ENCODE results near the gene WDR5.

WDR5 gene

GRCh38 chr9:134174526-134175290, 38.8 kb downstream of the WDR5 start:
- no peak for DNase-seq

DNA sequence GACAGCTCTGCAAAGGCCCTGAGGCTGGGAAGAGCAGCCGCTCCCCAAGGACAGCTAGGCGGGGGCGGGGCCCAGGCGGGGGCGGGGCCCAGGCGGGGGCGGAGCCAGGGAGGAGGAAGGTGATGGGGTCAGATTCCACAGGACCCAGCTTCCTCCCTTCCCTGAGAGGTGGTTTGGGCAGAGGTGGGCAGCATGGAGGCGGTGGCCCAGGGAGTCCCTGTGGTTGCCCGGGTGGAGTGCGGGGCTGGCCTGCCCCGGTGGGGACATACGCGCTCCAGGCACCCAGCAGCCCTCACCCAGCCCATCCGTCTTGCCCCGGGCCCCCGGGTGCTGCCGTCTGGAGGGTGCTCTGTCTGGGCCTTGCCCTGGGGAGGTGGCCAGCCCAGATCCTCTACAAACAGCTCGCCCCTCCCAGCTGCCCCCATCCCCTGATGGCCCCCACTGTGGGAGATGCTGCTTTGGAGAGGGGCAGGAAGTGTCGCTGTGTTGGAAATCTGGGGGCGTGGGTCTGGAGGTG, 39.5 kb downstream of the WDR5 start:
- no peak for DNase-seq

- DNase-seq: no peak
These were observed 40.1 kb downstream of the WDR5 start for GRCh38 chr9:134175808-134176598.

- DNase-seq: no peak
These were observed 40.7 kb downstream of the WDR5 start for GRCh38 chr9:134176599-134176968.

DNA sequence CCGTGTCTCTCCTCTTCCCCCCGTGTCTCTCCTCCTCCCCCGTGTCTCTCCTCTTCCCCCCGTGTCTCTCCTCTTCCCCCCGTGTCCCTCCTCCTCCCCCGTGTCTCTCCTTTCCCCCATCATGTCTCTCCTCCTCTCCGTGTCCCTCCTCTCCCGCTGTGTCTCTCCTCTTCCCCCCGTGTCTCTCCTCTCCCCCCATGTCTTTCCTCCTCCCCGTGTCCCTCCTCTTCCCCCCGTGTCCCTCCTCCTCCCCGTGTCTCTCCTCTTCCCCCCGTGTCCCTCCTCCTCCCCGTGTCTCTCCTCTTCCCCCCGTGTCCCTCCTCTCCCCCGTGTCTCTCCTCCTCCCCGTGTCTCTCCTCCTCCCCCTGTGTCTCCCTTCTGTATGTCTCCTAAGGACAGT, 41.3 kb downstream of the WDR5 start:
- no peak for DNase-seq

DNA sequence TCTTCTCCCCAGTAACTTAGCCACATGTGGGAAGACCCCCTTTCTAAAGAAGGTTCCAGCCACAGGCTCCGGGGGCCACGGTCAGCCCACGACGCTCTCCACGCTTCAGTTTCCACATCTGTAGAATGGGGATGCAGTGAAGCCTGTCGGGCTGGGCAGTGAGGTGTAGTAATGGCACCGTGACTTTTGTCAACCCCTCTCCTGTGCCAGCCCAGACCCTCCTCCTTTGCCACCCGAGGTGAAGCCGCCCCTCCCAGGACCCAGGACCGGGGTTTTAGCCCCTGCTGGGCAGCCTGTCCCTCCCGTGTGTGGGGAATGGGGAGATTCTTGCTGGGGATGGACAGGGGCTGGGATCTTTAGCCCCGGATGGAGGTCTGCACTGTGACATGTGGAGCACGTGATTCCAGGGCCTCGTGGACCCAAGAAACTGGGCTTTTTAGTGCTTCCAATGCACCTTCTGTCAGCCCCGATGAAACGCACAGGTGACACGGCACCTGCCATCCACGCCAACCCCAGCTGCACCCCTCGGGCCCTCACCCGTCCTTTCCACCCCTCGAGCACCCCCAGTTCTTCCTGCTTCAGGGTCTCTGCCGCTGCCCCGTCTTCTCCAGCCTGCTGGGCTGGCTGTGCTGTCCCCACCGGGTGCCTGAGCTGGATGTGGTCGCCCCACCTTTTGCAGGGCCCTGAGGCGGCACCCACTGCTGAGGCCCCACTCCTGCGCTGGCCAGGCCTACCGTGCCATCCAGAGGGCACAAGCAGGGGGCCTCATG, 41.9 kb downstream of the WDR5 start:
- DNase-seq: no peak

- DNase-seq: no peak
These were observed 42.5 kb downstream of the WDR5 start for GRCh38 chr9:134178394-134178767.

GRCh38 chr9:134178768-134179551, 43.1 kb downstream of the WDR5 start:
- no peak for DNase-seq

GRCh38 chr9:134179595-134179917, 43.7 kb downstream of the WDR5 start:
- no peak for DNase-seq

DNA sequence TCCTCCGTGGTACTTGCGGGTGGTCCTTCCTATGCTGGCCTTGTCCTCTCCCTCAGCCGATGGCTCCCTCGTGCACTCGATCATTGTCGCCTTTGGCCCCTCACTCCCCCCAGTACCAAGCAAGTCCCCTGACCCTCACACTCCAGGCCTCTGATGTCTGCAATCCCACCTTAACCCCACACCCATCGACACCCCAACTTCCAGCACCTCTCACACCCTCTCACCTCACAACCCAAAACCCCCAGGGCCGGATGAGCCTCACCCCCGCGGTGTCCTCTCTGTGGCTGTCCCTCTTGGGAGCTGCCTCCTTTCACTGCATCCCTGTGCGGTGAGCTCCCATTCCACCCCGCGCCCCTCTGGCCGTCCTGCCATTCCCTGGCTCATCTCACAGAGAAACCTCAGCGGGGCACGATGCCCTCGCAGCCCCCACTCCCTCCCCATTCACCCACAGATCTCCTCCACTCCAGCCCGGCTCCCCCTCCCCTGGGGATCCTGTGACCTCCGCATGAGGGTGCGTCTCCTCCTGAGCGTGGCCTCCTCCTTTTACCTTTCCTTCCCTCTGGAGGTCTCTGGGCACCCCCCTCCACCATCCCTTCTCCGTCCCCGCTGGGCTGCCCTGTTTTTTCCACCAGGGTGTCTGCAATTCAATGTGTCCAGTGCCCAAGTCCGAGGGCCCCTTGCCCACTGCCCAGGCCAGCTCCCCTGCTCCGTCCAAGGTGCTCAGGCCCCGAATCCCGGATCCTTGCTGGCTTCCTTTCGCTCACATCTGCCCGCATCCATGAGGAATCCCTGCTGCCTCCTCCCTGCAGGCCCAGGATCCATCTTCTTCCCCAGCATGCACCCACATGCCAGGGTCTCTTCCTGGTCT, 44.3 kb downstream of the WDR5 start:
- no peak for DNase-seq

DNA sequence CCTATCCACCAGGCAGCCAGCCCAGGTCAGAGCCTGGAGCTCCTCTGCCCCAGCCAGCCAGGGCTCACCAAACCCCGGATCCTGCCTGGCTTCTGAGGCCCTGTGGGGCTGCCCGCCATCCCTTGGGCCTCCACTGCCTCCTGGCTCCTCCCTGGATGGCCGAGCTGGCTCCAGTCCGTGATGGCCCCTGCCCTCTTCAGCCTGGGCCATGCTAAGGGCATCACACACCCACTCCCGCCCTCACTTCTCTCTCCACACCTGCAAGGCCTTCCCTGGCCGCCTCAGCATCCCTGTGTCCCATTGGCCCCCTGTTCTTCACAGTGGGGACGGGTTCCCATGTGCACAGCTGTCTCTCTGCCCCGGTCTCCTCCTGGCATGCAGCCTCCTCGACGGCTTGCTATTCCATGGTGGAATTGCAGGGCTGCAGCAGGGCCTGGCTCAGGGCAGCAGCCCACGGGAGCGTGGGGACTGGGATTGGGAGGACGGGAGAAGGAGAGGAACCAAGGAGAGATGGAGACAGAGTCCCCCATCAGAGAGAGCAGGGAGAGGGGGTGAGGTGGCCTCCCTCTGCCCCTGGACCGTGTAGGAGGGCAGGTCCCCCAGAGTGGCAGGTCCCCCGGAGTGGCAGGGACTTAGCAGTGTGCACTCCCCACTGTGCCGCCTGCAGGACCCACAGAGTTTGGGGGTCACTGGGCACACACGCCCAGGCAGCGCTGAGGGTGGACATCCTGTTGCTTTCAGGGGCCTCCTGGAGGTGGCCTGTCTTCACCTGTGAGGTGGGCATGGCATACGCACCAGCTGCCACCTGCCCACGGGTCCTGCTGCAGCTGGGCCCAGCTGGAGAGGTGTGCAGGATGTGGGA, 45.1 kb downstream of the WDR5 start:
- no peak for DNase-seq

GRCh38 chr9:134181648-134182034, 45.8 kb downstream of the WDR5 start:
- DNase-seq: no peak

DNA sequence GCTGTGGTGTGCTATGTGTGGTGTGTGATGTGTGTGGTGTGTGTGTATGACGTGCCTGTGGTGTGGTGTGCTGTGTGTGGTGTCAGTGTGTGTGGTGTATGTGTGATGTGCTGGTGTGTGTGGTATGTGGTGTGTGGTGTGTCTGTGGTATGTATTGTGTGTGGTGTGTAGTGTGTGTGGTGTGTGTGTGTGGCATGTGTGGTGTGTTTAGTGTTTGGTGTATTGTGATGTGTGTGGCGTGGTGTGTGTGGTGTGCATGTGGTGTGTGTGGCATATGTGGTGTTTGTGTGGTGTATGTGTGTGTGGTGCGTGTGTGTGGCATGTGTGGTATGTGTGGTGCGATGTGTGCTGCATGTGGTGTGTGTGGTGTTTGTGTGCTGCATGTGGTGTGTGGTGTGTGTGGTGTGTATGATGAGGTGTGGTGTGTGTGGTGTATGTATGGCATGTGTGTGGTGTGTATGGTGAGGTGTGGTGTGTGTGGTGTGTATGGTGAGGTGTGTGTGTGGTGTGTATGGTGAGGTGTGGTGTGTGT, 46.7 kb downstream of the WDR5 start:
- DNase-seq: no peak

GRCh38 chr9:134185536-134186011, 49.7 kb downstream of the WDR5 start:
- DNase-seq: no peak

- DNase-seq: no peak
These were observed 50.7 kb downstream of the WDR5 start for GRCh38 chr9:134186471-134187109.

GRCh38 chr9:134187110-134187531, 51.2 kb downstream of the WDR5 start:
- DNase-seq: no peak

DNA sequence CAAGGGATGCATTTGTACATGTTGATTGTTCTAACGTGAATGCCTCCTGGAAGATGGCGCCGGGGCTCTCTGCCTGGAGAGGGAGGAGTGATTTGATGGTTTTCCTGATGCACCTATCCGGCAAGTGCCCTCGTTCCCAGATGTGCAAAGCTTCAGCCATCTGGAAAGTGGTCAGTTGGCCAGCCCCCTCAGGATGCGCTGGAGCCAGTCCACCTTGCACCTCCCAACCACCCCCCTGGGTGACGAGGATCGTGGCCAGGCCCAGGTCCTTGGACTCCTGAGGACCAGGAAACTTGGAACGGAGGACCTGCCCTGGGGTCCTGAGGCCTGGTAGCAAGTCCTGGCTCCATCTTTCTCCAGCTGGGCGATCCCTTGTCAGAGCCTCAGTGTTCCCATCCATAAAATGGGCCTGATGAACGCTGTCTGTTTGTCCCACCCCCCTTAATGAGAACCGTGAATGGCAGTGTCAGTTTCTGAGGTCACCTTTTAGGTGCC, 52.1 kb downstream of the WDR5 start:
- DNase-seq: no peak

- DNase-seq: no peak
These were observed 52.7 kb downstream of the WDR5 start for GRCh38 chr9:134188386-134189144.

DNA sequence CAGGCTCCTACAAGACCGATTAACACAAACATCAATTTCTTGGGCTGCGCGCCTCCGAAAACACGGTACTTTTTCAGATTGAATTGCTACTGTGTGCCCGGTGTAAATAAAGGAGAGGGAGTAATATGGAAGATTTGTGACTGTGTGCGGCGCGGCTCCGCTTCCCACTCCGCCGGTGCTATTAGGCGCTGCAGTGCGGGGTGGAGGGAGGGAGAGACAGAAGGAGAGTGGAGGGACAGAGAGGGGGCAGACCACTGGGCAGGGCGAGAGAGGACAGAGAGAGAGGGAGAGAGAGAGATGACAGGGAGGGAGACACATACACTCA, 53.2 kb downstream of the WDR5 start:
- DNase-seq: no peak

Measured in NCI-H2029 (cell line).